Mucosa of rectum (tissue), 2 donors: ENCODE data around the gene PLPPR5.

ENCODE experiments used
- H3K27ac ChIP-seq, 2 donors: one replicate each; pipeline ENCODE4 v1.7.0; 2013; ENCODE audit warnings: inconsistent platforms in 2 of 2, low read depth in 2 of 2, low read length in 2 of 2
- H3K27me3 ChIP-seq, 2 donors: one replicate each; pipeline ENCODE4 v1.7.0; 2013; ENCODE audit warnings: low read length in 2 of 2; ENCODE audit not compliant: control insufficient read depth in 2 of 2, insufficient read depth in 2 of 2
- H3K36me3 ChIP-seq, 2 donors: one replicate each; pipeline ENCODE4 v1.7.0; 2013; ENCODE audit warnings: low read length in 2 of 2; ENCODE audit not compliant: control insufficient read depth in 2 of 2, insufficient read depth in 2 of 2
- H3K4me1 ChIP-seq, 2 donors: one replicate each; pipeline ENCODE4 v1.7.0; 2013; ENCODE audit warnings: low read length in 2 of 2, mild to moderate bottlenecking in 1 of 2; ENCODE audit not compliant: control insufficient read depth in 2 of 2, insufficient read depth in 2 of 2
- H3K4me3 ChIP-seq, 2 donors: one replicate each; pipeline ENCODE4 v1.7.0; 2013; ENCODE audit warnings: low read length in 2 of 2
- H3K9ac ChIP-seq, 2 donors: one replicate each; pipeline ENCODE4 v1.7.0; 2013; ENCODE audit warnings: low read length in 2 of 2, low read depth in 1 of 2, mild to moderate bottlenecking in 1 of 2
- H3K9me3 ChIP-seq, 2 donors: one replicate each; pipeline ENCODE4 v1.7.0; 2013; ENCODE audit warnings: low read length in 2 of 2; ENCODE audit not compliant: control insufficient read depth in 2 of 2
- donor health status: healthy.
- donor health status: Normal muscosa, but diverticular disease.

Gene PLPPR5

GRCh38 chr1:99003581-99004253 lies 944 bp downstream of the PLPPR5 start:
- H3K36me3 ChIP-seq = no peaks in the 10 kb centered on the region
- H3K27ac ChIP-seq = no peak overlapping the region
- no peaks in the 10 kb centered on the region for H3K9me3 ChIP-seq
- no peak overlapping the region for H3K9ac ChIP-seq
- H3K4me3 ChIP-seq = no peak overlapping the region
- no peaks in the 10 kb centered on the region for H3K4me1 ChIP-seq
- H3K27me3 ChIP-seq = peaks cover 15 to 28% of the 10 kb centered on the region in 2 donors

GRCh38 chr1:98992844-98993243 lies 11.8 kb downstream of the PLPPR5 start:
- no peaks in the 10 kb centered on the region for H3K27me3 ChIP-seq
- H3K36me3 ChIP-seq = no peaks in the 10 kb centered on the region
- no peak overlapping the region for H3K27ac ChIP-seq
- no peak overlapping the region for H3K4me3 ChIP-seq
- H3K9me3 ChIP-seq = no peaks in the 10 kb centered on the region
- H3K9ac ChIP-seq = no peak overlapping the region
- H3K4me1 ChIP-seq = no peaks in the 10 kb centered on the region

GRCh38 chr1:98991127-98992012 lies 13.3 kb downstream of the PLPPR5 start:
- H3K4me1 ChIP-seq = no peaks in the 10 kb centered on the region
- no peak overlapping the region for H3K9ac ChIP-seq
- H3K36me3 ChIP-seq = no peaks in the 10 kb centered on the region
- no peaks in the 10 kb centered on the region for H3K9me3 ChIP-seq
- H3K27ac ChIP-seq = no peak overlapping the region
- H3K27me3 ChIP-seq = no peaks in the 10 kb centered on the region
- no peak overlapping the region for H3K4me3 ChIP-seq

GRCh38 chr1:98989556-98989907 lies 15.1 kb downstream of the PLPPR5 start:
- Histone ChIP-seq H3K4me3 (no peak overlapping the region), H3K9me3 (no peaks in the 10 kb centered on the region), H3K27me3 (no peaks in the 10 kb centered on the region), H3K27ac (no peak overlapping the region), H3K9ac (no peak overlapping the region), H3K4me1 (no peaks in the 10 kb centered on the region), H3K36me3 (no peaks in the 10 kb centered on the region)

GRCh38 chr1:98988904-98989555 lies 15.6 kb downstream of the PLPPR5 start:
- H3K9ac ChIP-seq = no peak overlapping the region
- H3K4me1 ChIP-seq = no peaks in the 10 kb centered on the region
- H3K36me3 ChIP-seq = no peaks in the 10 kb centered on the region
- no peaks in the 10 kb centered on the region for H3K27me3 ChIP-seq
- no peak overlapping the region for H3K4me3 ChIP-seq
- H3K27ac ChIP-seq = no peak overlapping the region
- no peaks in the 10 kb centered on the region for H3K9me3 ChIP-seq

- H3K4me3 ChIP-seq = no peak overlapping the region
- H3K9ac ChIP-seq = no peak overlapping the region
- no peaks in the 10 kb centered on the region for H3K9me3 ChIP-seq
- no peaks in the 10 kb centered on the region for H3K27me3 ChIP-seq
- no peaks in the 10 kb centered on the region for H3K4me1 ChIP-seq
- H3K36me3 ChIP-seq = no peaks in the 10 kb centered on the region
- no peak overlapping the region for H3K27ac ChIP-seq
These were observed 19.0 kb downstream of the PLPPR5 start for GRCh38 chr1:98985687-98986086.

- no peaks in the 10 kb centered on the region for H3K9me3 ChIP-seq
- no peaks in the 10 kb centered on the region for H3K27me3 ChIP-seq
- H3K4me3 ChIP-seq = no peak overlapping the region
- H3K9ac ChIP-seq = no peak overlapping the region
- H3K4me1 ChIP-seq = no peaks in the 10 kb centered on the region
- H3K27ac ChIP-seq = no peak overlapping the region
- no peaks in the 10 kb centered on the region for H3K36me3 ChIP-seq
These were observed 22.6 kb downstream of the PLPPR5 start for GRCh38 chr1:98981917-98982513.

GRCh38 chr1:98979463-98979862 lies 25.2 kb downstream of the PLPPR5 start:
- Histone ChIP-seq H3K9ac (no peak overlapping the region), H3K9me3 (no peaks in the 10 kb centered on the region), H3K4me3 (no peak overlapping the region), H3K27ac (no peak overlapping the region), H3K36me3 (no peaks in the 10 kb centered on the region), H3K27me3 (no peaks in the 10 kb centered on the region), H3K4me1 (no peaks in the 10 kb centered on the region)

GRCh38 chr1:98975810-98976209 lies 28.9 kb downstream of the PLPPR5 start:
- no peak overlapping the region for H3K9ac ChIP-seq
- no peaks in the 10 kb centered on the region for H3K36me3 ChIP-seq
- no peak overlapping the region for H3K4me3 ChIP-seq
- no peaks in the 10 kb centered on the region for H3K4me1 ChIP-seq
- H3K27me3 ChIP-seq = no peaks in the 10 kb centered on the region
- no peaks in the 10 kb centered on the region for H3K9me3 ChIP-seq
- H3K27ac ChIP-seq = no peak overlapping the region

GRCh38 chr1:98975113-98975512 lies 29.5 kb downstream of the PLPPR5 start:
- Histone ChIP-seq H3K4me1 (no peaks in the 10 kb centered on the region), H3K27ac (no peak overlapping the region), H3K9me3 (no peaks in the 10 kb centered on the region), H3K36me3 (no peaks in the 10 kb centered on the region), H3K4me3 (no peak overlapping the region), H3K27me3 (no peaks in the 10 kb centered on the region), H3K9ac (no peak overlapping the region)
